ENCODE results near the gene PDZD4. TPM values are rescaled to one million over a fixed set of nuclear protein-coding genes. Genes with fewer than 3 reads are reported as not detected.

Gene PDZD4, protein sequence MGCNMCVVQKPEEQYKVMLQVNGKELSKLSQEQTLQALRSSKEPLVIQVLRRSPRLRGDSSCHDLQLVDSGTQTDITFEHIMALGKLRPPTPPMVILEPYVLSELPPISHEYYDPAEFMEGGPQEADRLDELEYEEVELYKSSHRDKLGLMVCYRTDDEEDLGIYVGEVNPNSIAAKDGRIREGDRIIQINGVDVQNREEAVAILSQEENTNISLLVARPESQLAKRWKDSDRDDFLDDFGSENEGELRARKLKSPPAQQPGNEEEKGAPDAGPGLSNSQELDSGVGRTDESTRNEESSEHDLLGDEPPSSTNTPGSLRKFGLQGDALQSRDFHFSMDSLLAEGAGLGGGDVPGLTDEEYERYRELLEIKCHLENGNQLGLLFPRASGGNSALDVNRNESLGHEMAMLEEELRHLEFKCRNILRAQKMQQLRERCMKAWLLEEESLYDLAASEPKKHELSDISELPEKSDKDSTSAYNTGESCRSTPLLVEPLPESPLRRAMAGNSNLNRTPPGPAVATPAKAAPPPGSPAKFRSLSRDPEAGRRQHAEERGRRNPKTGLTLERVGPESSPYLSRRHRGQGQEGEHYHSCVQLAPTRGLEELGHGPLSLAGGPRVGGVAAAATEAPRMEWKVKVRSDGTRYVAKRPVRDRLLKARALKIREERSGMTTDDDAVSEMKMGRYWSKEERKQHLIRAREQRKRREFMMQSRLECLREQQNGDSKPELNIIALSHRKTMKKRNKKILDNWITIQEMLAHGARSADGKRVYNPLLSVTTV
- total RNA-seq (0.61 TPM), polyA plus RNA-seq (7.9 TPM)
- long read RNA-seq, donor 1 = 0 reads
- long read RNA-seq, donor 2 = 0 reads
- long read RNA-seq, donor 3 = 0 reads
- long read RNA-seq, donor 4 = 0 reads
- long read RNA-seq, donor 5, partial matches to known transcripts = 0 of 2 reads
- long read RNA-seq, donor 5, other reads (novel, unspliced or antisense) = 0 of 2 reads
- long read RNA-seq, donor 6 = 0 reads
- long read RNA-seq, donor 7 = 0 reads
- long read RNA-seq, donor 8 = 0 reads
- long read RNA-seq, donor 9 = 0 reads
- long read RNA-seq, donor 10, partial matches to known transcripts = 0 of 1 reads
- long read RNA-seq, donor 10, other reads (novel, unspliced or antisense) = 0 of 1 reads

DNA sequence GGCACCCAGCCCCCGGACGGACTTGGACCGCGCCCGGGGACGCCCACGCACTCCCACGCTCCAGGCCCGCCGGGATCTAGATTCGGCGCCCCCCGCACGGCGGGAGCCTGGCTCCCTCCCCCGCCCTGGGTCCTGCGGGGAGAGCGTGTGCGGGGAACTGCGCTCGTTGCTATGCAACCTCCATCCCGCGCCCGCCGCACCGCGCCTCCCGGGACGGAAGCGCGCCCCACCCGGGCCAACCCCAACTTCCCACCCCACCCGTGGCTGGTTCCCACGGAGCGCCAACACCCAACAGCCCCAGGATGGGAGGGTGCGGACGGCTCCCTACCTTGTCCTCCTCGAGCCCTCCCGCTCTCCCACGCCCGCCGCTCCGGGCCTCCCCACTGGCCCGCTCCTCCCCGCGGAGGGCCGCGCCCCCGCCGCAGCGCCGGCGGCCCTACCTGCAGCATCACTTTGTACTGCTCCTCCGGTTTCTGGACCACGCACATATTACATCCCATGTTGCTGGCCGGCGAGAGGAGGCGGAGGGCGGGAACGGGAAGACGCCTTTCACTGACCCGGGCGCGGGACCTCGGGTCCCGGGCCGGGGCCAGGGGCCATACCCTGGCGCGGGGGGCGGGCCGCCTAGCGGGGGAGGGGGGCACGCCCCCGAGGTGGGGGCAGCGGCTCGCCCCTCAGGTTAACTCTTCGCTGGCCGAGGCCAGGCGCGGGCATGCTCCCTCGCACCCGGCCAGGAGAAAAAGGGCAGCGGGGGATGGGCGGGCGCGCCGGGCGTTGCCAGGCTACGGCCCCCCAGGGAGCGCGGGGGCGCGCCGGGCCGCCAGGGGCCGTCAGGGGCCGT is at the start of gene PDZD4:
PDZD4 (minus strand) TSS at position 746 of the 841 bp plus-strand sequence; CDS start at position 500, 246 bp downstream.
- H3K4me3 ChIP-seq (ENCODE audit: low read length in 2 of 2) = peak within 1 kb of the TSS in 1 of 2 donors; percentile 31
- no peak for DNase-seq (ENCODE audit: low read depth in 6 of 9, low spot score in 9 of 9)
- peaks cover 17 to 87% of the 10 kb centered on the region in 2 donors for H3K27me3 ChIP-seq (ENCODE audit: control insufficient read depth in 2 of 2, insufficient read depth in 1 of 2, low read length in 1 of 2)
- under 1% methylated on average over 84 of the region's 97 CpGs for WGBS
- no peak within 1 kb of the TSS for H3K27ac ChIP-seq (ENCODE audit: low read depth in 1 of 2, low read length in 1 of 2)
- H3K4me1 ChIP-seq (ENCODE audit: control insufficient read depth in 2 of 2, insufficient read depth in 2 of 2, low read length in 2 of 2) = no peaks in the 10 kb centered on the region
- no peaks in the 10 kb centered on the region for H3K36me3 ChIP-seq (ENCODE audit: control insufficient read depth in 2 of 2, insufficient read depth in 2 of 2, low read length in 1 of 2)
- peaks cover 1 to 11% of the 10 kb centered on the region in 2 donors for H3K9me3 ChIP-seq (ENCODE audit: control insufficient read depth in 2 of 2, insufficient read depth in 1 of 2, low read length in 1 of 2)

DNA sequence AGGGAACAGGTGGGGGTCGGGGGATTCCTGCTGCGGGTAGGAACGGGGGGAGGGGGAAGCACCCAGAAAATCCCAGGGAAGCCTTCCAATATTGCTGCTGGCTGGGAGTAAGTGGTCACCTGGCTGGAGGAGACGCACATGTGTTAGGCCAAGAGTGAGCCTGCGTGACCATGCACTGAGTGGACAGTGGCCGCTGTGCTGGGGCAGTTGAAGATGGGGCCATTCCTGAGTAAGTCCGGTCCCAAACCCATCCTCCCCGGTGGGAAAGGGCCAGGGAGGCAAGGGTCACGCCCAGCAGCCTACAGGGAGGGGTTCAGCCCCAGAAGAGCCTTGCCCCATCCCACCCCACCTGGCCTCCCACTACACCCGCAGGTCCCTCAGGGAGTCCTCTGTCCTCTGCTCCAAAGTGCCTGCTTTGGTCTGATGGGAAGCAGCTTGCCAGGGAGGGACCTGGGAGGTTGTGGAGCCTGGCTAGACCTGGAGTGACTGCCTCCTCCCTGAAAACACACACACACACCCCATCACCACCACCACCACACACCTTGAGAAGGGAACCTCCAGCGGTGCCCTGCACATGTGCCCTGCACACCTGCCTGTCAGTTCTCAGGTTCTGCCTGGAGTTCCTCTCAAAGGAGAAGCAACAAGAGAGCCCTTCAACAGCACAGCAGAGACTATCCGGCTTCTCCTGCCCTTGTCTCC is 49.5 kb upstream of the PDZD4 start:
- H3K36me3 ChIP-seq (ENCODE audit: control insufficient read depth in 2 of 2, insufficient read depth in 2 of 2, low read length in 1 of 2) = no peaks in the 10 kb centered on the region
- no peak for DNase-seq (ENCODE audit: low read depth in 6 of 9, low spot score in 9 of 9)
- H3K4me3 ChIP-seq (ENCODE audit: low read length in 2 of 2) = no peak overlapping the region
- H3K27me3 ChIP-seq (ENCODE audit: control insufficient read depth in 2 of 2, insufficient read depth in 1 of 2, low read length in 1 of 2) = peaks cover 10 to 82% of the 10 kb centered on the region in 2 donors
- no peaks in the 10 kb centered on the region for H3K9me3 ChIP-seq (ENCODE audit: control insufficient read depth in 2 of 2, insufficient read depth in 1 of 2, low read length in 1 of 2)
- no peak overlapping the region for H3K27ac ChIP-seq (ENCODE audit: low read depth in 1 of 2, low read length in 1 of 2)
- peaks cover 0 to 20% of the 10 kb centered on the region in 2 donors for H3K4me1 ChIP-seq (ENCODE audit: control insufficient read depth in 2 of 2, insufficient read depth in 2 of 2, low read length in 2 of 2)
- 72% methylated on average over 12 of the region's 12 CpGs for WGBS

DNA sequence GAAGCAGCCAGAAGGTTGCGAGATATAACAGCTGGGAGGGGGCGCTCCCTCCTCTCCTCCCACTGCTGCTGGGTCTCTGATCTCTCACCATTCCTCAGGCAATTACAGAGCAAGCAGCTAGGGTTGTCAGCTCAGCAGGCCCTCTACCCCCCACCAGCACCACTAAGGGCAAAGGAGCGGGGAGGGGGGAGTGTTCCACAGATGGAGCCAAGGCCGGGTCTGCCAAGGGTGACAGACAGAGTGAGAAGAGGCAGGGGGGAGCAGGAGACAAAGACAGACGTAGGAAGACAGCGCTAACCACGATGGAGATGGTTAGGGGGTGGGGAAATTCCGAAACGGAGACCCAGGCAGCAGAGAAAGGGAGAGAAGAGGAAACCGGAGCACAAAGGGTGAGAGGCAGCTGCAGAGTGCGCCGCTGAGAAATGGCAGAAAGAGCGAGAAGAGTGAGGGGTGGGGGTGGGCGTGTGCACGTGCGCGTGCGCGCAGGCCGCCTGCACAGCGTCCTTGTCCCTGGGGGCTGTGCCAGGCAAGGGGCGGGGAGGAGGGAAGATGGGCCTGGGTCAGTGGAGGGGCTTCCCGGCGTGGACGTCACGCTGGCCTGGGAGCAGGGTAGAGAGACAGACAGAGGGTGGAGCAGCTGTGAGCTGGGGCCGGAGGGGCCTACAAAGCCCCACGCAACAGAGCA is 48.8 kb upstream of the PDZD4 start:
- Histone ChIP-seq H3K36me3 (ENCODE audit: control insufficient read depth in 2 of 2, insufficient read depth in 2 of 2, low read length in 1 of 2) (no peaks in the 10 kb centered on the region), H3K4me1 (ENCODE audit: control insufficient read depth in 2 of 2, insufficient read depth in 2 of 2, low read length in 2 of 2) (peaks cover 0 to 20% of the 10 kb centered on the region in 2 donors), H3K27ac (ENCODE audit: low read depth in 1 of 2, low read length in 1 of 2) (no peak overlapping the region), H3K9me3 (ENCODE audit: control insufficient read depth in 2 of 2, insufficient read depth in 1 of 2, low read length in 1 of 2) (no peaks in the 10 kb centered on the region), H3K27me3 (ENCODE audit: control insufficient read depth in 2 of 2, insufficient read depth in 1 of 2, low read length in 1 of 2) (peaks cover 6 to 81% of the 10 kb centered on the region in 2 donors), H3K4me3 (ENCODE audit: low read length in 2 of 2) (no peak overlapping the region)
- DNase-seq (ENCODE audit: low read depth in 6 of 9, low spot score in 9 of 9) = peak in 3 of 9 donors; percentile 12 to 38 (median 13)
- WGBS = 6% methylated on average over 28 of the region's 28 CpGs

DNA sequence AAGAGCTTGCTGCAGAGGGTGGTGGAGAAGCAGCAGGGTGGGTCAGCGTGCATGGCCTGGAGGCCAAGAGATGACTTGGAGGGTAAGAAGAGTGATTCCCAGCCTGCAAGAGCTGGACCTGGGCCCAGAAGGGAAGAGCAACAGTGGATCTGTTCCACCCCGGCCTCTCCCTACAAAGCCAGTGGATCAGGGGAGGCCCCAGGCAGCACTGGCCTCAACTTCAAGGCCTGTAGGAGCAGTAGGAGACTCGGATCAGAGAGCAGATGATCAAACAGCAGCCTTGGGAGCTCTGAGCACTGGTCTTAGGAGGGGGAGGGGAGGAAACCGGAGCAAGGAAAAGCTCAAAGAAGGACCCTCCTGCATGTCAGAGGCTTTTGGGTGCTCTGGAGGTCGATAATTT is 48.0 kb upstream of the PDZD4 start:
- DNase-seq (ENCODE audit: low read depth in 6 of 9, low spot score in 9 of 9) = no peak
- WGBS = 47% methylated on average over 5 of the region's 5 CpGs
- no peaks in the 10 kb centered on the region for H3K9me3 ChIP-seq (ENCODE audit: control insufficient read depth in 2 of 2, insufficient read depth in 1 of 2, low read length in 1 of 2)
- H3K4me3 ChIP-seq (ENCODE audit: low read length in 2 of 2) = no peak overlapping the region
- no peak overlapping the region for H3K27ac ChIP-seq (ENCODE audit: low read depth in 1 of 2, low read length in 1 of 2)
- H3K36me3 ChIP-seq (ENCODE audit: control insufficient read depth in 2 of 2, insufficient read depth in 2 of 2, low read length in 1 of 2) = no peaks in the 10 kb centered on the region
- peaks cover 3 to 81% of the 10 kb centered on the region in 2 donors for H3K27me3 ChIP-seq (ENCODE audit: control insufficient read depth in 2 of 2, insufficient read depth in 1 of 2, low read length in 1 of 2)
- H3K4me1 ChIP-seq (ENCODE audit: control insufficient read depth in 2 of 2, insufficient read depth in 2 of 2, low read length in 2 of 2) = peaks cover 0 to 20% of the 10 kb centered on the region in 2 donors

DNA sequence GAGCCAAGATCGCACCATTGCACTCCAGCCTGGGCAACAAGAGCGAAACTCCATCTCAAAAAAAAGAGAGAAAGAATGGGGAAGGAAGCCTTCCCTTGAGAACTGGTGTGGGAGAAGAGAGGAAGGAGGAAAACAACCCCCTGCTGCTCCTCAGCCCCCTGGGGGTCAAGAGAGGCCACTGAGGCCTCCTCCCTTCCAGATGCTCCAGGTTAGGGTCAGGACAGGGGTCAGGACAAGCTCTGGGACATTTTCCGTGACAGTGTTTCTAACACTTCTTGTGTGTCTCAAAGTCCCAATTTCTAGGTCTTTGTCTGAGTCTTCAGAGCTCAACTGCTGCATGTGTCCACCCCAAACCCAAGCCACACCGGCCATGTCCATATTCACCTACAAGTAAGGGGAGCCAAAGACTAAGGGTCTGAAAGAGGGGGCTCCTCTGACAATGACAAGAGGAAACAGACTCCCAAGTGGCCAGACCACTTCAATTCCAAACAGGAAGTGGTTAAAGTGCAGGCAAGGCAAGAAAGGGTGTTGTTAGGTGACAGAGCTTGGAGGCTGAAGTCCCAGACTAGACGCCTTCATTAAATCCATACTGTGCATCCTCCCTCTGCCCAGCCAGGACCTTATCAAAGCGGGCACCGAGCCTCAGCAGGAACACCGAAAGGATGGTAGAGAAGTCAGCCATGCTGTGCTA is 47.4 kb upstream of the PDZD4 start:
- WGBS = 69% methylated on average over 8 of the region's 8 CpGs
- Histone ChIP-seq H3K36me3 (ENCODE audit: control insufficient read depth in 2 of 2, insufficient read depth in 2 of 2, low read length in 1 of 2) (no peaks in the 10 kb centered on the region), H3K27ac (ENCODE audit: low read depth in 1 of 2, low read length in 1 of 2) (no peak overlapping the region), H3K9me3 (ENCODE audit: control insufficient read depth in 2 of 2, insufficient read depth in 1 of 2, low read length in 1 of 2) (no peaks in the 10 kb centered on the region), H3K4me1 (ENCODE audit: control insufficient read depth in 2 of 2, insufficient read depth in 2 of 2, low read length in 2 of 2) (peaks cover 0 to 20% of the 10 kb centered on the region in 2 donors), H3K27me3 (ENCODE audit: control insufficient read depth in 2 of 2, insufficient read depth in 1 of 2, low read length in 1 of 2) (peaks cover 0 to 81% of the 10 kb centered on the region in 2 donors), H3K4me3 (ENCODE audit: low read length in 2 of 2) (no peak overlapping the region)
- DNase-seq (ENCODE audit: low read depth in 6 of 9, low spot score in 9 of 9) = no peak

DNA sequence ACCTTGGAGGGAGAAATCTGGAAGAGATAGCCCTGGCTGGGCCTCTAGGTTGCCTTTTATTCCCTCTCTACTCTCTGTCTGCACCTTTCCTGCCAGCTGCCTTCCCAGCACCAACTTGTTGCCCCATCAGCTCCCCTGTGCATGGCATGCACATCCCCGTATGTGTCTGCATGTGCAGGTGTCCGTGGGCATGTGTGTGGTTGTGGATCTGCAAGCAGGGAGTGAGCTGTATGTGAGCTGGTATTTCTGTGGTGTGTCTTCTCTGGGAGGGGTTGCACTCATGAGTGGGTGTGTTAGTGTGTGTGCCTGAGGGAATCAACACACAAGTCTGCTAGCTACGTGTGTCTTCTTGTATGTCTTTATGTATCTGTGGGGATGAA is 45.8 kb upstream of the PDZD4 start:
- WGBS = 77% methylated on average over 3 of the region's 3 CpGs
- Histone ChIP-seq H3K27me3 (ENCODE audit: control insufficient read depth in 2 of 2, insufficient read depth in 1 of 2, low read length in 1 of 2) (peaks cover 0 to 78% of the 10 kb centered on the region in 2 donors), H3K4me3 (ENCODE audit: low read length in 2 of 2) (no peak overlapping the region), H3K36me3 (ENCODE audit: control insufficient read depth in 2 of 2, insufficient read depth in 2 of 2, low read length in 1 of 2) (no peaks in the 10 kb centered on the region), H3K27ac (ENCODE audit: low read depth in 1 of 2, low read length in 1 of 2) (no peak overlapping the region), H3K9me3 (ENCODE audit: control insufficient read depth in 2 of 2, insufficient read depth in 1 of 2, low read length in 1 of 2) (no peaks in the 10 kb centered on the region), H3K4me1 (ENCODE audit: control insufficient read depth in 2 of 2, insufficient read depth in 2 of 2, low read length in 2 of 2) (peaks cover 0 to 20% of the 10 kb centered on the region in 2 donors)
- DNase-seq (ENCODE audit: low read depth in 6 of 9, low spot score in 9 of 9) = no peak

DNA sequence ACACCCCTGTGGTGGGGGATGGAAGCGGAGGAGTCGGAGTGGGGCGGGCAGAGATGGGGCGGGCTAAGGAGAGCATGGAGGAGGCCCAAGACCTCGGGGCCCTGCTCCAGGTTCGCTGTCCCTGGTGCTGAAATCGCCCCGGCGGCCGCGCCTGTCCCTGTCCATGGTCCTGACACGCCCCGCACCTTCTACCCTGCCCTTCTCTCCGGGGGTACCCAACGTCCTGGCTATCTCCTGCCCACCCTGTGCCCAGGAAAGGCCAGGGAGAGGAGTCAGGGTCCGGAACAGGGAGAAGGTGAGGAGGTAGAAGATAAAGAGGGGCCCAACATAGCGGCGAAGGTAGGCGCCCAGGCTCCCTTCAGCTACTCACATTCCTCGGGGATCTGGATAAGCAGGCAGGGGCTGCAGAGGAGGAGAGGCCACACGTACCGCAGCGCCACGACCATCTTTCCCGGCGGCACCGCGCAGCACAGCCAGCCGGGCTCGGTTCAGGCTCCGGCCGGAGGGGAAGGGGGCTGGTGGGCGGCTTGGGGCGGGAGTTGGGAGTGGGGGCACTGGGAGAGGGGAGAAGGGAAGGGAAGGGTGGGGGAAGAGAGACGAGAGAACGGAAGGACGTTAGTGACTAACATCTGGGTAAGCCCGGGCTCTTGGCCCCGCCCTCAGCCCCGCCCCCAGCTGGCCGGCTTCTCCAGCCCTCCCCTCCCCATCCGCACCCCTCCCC is 45.2 kb upstream of the PDZD4 start:
- no peaks in the 10 kb centered on the region for H3K36me3 ChIP-seq (ENCODE audit: control insufficient read depth in 2 of 2, insufficient read depth in 2 of 2, low read length in 1 of 2)
- H3K4me1 ChIP-seq (ENCODE audit: control insufficient read depth in 2 of 2, insufficient read depth in 2 of 2, low read length in 2 of 2) = peaks cover 0 to 20% of the 10 kb centered on the region in 2 donors
- H3K9me3 ChIP-seq (ENCODE audit: control insufficient read depth in 2 of 2, insufficient read depth in 1 of 2, low read length in 1 of 2) = no peaks in the 10 kb centered on the region
- H3K27me3 ChIP-seq (ENCODE audit: control insufficient read depth in 2 of 2, insufficient read depth in 1 of 2, low read length in 1 of 2) = peaks cover 0 to 76% of the 10 kb centered on the region in 2 donors
- H3K27ac ChIP-seq (ENCODE audit: low read depth in 1 of 2, low read length in 1 of 2) = no peak overlapping the region
- DNase-seq (ENCODE audit: low read depth in 6 of 9, low spot score in 9 of 9) = peak; percentile 16 to 79 (median 47)
- no peak overlapping the region for H3K4me3 ChIP-seq (ENCODE audit: low read length in 2 of 2)
- 3% methylated on average over 40 of the region's 42 CpGs for WGBS
